Transverse colon (tissue), 4 donors: Measurements from ENCODE around the gene ROR1. TPM values are rescaled to one million over a fixed set of nuclear protein-coding genes. Genes with fewer than 3 reads are reported as not detected.

Experiments
- DNase-seq: peaks from one replicate; pipeline ENCODE4 v3.0.0-alpha.2; 2019
- H3K27ac ChIP-seq, 4 donors: fragments of 200-600 bp; sonication (generic); 2 replicates each; pipeline ENCODE4 v1.5.1; 2016 to 2018; ENCODE audit warnings: inconsistent platforms in 4 of 4
- H3K27me3 ChIP-seq: fragments of 200-600 bp; sonication (generic); 2 replicates; pipeline ENCODE4 v1.5.1; 2017; ENCODE audit warnings: inconsistent platforms
- H3K36me3 ChIP-seq, 4 donors: fragments of 200-600 bp; sonication (generic); 2 replicates each; pipeline ENCODE4 v1.5.1; 2017 to 2019; ENCODE audit warnings: inconsistent platforms in 4 of 4
- H3K4me1 ChIP-seq, 4 donors: fragments of 200-600 bp; sonication (generic); 2 replicates each; pipeline ENCODE4 v1.5.1; 2017 to 2020; ENCODE audit warnings: inconsistent platforms in 4 of 4
- H3K4me3 ChIP-seq, 4 donors: fragments of 200-600 bp; sonication (generic); 1 replicate in 1 of 4; 2 replicates in 3 of 4; pipeline versions ENCODE4 v1.5.1 to v1.6.1; 2017 to 2019; ENCODE audit warnings: inconsistent platforms in 4 of 4
- H3K9me3 ChIP-seq, 2 donors: fragments of 200-600 bp; sonication (generic); 2 replicates each; pipeline ENCODE4 v1.5.1; 2017 to 2019; ENCODE audit warnings: inconsistent platforms in 2 of 2
- EP300 ChIP-seq: sonication (generic); formaldehyde crosslinking; IDR thresholded peaks from one replicate; pipeline ENCODE4 v1.6.1; 2017; ENCODE audit warnings: antibody characterized with exemption, low read depth
- POLR2A ChIP-seq: fragments of 450-650 bp; IDR thresholded peaks from one replicate; pipeline ENCODE4 v1.6.1; 2016; ENCODE audit warnings: antibody characterized with exemption, mild to moderate bottlenecking, moderate library complexity
- POLR2AphosphoS5 ChIP-seq, 3 donors: sonication (generic); formaldehyde crosslinking; IDR thresholded peaks; one replicate each; pipeline ENCODE4 v1.6.1; 2016; ENCODE audit warnings: antibody characterized with exemption in 3 of 3
- WGBS, 2 donors: methylation state at CpG; one replicate each; pipeline ENCODE4 v1.1.5; 2018; ENCODE audit warnings: low coverage in 1 of 2; 5-methylcytosine and 5-hydroxymethylcytosine counted together
- in situ Hi-C, 4 donors: fragments of 200-750 bp; cut with MboI; loops; one replicate each; pipeline versions ENCODE4 v1.15.0 to v1.15.1; 2017; ENCODE audit warnings: low sequenced_read_pairs in 3 of 4, low pct_ligation_motif_present in 1 of 4, low pct_unique_long_range_greater_than_20kb in 1 of 4
- intact Hi-C: fragments of 100-400 bp; cut with DNase I; formaldehyde crosslinking; loops from one replicate; pipeline ENCODE4 v1.15.1; 2023; ENCODE audit warnings: low total_unique reads
- total RNA-seq, 4 donors: library from RNA; depleted of rRNA; stranded (reverse); fragments of >200 nt; gene quantifications; one replicate each; pipeline ENCODE4 v1.1.0, GENCODE V29; 2016
- TF ChIP-seq, protein P1 (sequence below), 5 experiments: fragments of 200-600 bp in 3 of 5; fragments of 450-650 bp in 2 of 5; sonication (generic) in 3 of 5; IDR thresholded peaks; 1 replicate in 2 of 5; 2 replicates in 3 of 5; pipeline ENCODE4 v1.5.1; 2016 to 2017; ENCODE audit warnings: antibody characterized with exemption in 5 of 5, inconsistent platforms in 3 of 5, mild to moderate bottlenecking in 2 of 5, moderate library complexity in 1 of 5

ROR1 gene
- total RNA-seq, 4 donors from 2014 or later: 3.0 to 6.7 (median 4.6) TPM

DNA sequence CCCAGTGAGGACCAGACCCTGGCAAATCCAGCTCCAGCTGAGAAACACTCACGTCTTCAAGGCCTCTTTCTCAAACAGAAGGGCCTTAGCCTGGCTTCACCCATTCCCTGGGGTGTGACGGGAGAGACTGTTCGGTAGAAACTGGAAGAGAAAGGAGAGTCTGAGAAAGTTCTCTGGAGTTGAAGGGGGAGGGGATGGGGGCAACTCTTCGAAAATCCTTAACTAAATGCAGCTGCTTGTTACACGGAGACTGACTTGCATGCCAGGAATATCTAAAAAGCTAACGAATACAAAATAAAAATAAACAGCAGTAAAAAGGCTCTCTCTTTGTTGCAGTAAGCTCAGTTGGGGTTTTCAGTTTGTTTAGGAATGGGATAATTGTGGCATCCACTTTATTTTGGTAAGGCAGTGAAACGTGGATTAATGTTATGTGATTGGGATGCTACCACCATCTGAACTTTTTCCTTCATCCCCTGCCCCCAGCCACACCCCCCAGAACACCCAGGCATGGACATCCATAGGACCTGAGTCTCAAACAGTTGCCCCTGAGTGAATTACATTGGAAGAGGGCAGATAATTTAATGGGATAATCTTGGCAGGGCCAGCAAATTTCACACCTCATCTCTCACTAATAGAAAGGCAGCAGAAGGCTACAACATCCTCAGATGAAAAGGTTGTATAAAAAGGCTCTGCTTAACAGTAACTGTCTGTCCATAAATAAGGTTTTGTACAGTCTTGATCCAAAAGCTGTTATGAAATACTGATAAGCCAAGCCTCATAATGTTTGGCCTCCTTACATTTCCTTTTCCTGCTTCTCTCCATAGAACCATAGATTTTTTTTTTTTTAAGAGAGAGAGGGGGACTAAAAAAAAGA, 5.8 kb downstream of the ROR1 start:
- intact Hi-C loops: loop anchor here (10.0 kb wide), 1 partner anchor 85 kb away; no protein-coding TSS in a partner anchor
- Histone ChIP-seq H3K27me3 (no peaks in the 10 kb centered on the region), H3K4me1 (peaks cover 0 to 26% (median 6%) of the 10 kb centered on the region in 4 donors), H3K36me3 (no peaks in the 10 kb centered on the region), H3K27ac (no peak overlapping the region), H3K9me3 (no peaks in the 10 kb centered on the region), H3K4me3 (no peak overlapping the region)
- 57 to 63% methylated on average over 4 to 7 of the region's 7 CpGs for WGBS, 2 donors
- TF ChIP-seq POLR2A (no peak), POLR2AphosphoS5 (IDR thresholded peaks at IDR 0.05) (no peak), EP300 (no peak)
- TF ChIP-seq, protein P1, sequence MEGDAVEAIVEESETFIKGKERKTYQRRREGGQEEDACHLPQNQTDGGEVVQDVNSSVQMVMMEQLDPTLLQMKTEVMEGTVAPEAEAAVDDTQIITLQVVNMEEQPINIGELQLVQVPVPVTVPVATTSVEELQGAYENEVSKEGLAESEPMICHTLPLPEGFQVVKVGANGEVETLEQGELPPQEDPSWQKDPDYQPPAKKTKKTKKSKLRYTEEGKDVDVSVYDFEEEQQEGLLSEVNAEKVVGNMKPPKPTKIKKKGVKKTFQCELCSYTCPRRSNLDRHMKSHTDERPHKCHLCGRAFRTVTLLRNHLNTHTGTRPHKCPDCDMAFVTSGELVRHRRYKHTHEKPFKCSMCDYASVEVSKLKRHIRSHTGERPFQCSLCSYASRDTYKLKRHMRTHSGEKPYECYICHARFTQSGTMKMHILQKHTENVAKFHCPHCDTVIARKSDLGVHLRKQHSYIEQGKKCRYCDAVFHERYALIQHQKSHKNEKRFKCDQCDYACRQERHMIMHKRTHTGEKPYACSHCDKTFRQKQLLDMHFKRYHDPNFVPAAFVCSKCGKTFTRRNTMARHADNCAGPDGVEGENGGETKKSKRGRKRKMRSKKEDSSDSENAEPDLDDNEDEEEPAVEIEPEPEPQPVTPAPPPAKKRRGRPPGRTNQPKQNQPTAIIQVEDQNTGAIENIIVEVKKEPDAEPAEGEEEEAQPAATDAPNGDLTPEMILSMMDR (IDR thresholded peaks at IDR 0.05): no peak
- in situ Hi-C loops: loop anchor here in 1 of 4 donors (10.0 kb wide), 1 partner anchor 355 kb away; no protein-coding TSS in a partner anchor
- no peak for DNase-seq

DNA sequence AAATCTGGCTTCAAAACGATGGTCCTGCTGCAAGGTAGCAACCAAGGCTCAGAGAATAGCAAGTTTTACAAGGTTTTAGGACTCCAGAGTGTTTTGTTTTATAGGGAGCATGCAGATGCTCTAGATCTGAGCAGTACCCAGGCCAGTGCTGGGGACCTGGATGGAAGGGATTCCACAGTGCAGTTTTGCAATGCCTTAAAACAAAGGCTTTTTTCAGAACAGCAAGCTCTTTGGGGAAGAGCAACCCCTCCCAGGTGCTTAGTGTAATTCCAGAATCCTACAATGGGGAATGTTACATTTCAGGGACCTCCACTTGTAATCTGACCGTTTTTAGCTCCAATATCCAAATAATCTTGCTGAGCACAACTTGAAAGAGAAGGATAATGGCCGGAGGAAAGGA, 6.7 kb downstream of the ROR1 start:
- intact Hi-C loops: no loop called here
- in situ Hi-C loops: no loop called here
- Histone ChIP-seq H3K27me3 (no peaks in the 10 kb centered on the region), H3K36me3 (no peaks in the 10 kb centered on the region), H3K27ac (no peak overlapping the region), H3K4me3 (no peak overlapping the region), H3K4me1 (peaks cover 0 to 21% (median 4%) of the 10 kb centered on the region in 4 donors), H3K9me3 (no peaks in the 10 kb centered on the region)
- no peak for DNase-seq
- WGBS, 2 donors: 70 to 100% methylated on average over 1 to 3 of the region's 3 CpGs
- TF ChIP-seq EP300 (no peak), POLR2A (no peak), POLR2AphosphoS5 (IDR thresholded peaks at IDR 0.05) (no peak)
- TF ChIP-seq, protein P1 (IDR thresholded peaks at IDR 0.05): no peak

DNA sequence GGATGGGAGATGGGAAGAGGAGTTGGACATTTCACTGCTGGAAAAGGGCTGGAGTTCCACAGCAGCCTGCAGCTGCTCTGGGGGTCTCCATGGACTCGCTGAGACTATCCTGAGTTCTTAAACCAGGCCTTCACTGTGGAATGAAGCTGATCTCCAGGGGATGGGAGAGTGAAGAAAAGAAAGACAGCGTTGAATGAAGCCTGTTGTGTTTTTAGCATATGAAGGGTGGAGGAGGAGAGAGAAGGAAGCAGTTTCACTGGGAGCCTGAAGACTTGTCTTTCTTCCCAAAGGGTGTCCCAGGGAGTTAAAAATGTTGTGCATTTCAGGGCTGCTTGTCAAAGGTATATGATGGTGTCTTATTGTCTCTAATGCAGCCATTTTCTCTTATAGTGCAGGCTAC, 9.2 kb downstream of the ROR1 start:
- intact Hi-C loops (no loop called here), in situ Hi-C loops (no loop called here)
- Histone ChIP-seq H3K4me3 (no peak overlapping the region), H3K36me3 (no peaks in the 10 kb centered on the region), H3K27ac (no peak overlapping the region), H3K9me3 (no peaks in the 10 kb centered on the region), H3K4me1 (peaks cover 0 to 10% (median 0%) of the 10 kb centered on the region in 4 donors), H3K27me3 (no peaks in the 10 kb centered on the region)
- TF ChIP-seq EP300: no peak
- no peak for TF ChIP-seq POLR2A
- TF ChIP-seq, protein P1 (IDR thresholded peaks at IDR 0.05): no peak
- TF ChIP-seq POLR2AphosphoS5 (IDR thresholded peaks at IDR 0.05): no peak
- 84% methylated on average over 2 of the region's 2 CpGs for WGBS, 2 donors
- DNase-seq: no peak

DNA sequence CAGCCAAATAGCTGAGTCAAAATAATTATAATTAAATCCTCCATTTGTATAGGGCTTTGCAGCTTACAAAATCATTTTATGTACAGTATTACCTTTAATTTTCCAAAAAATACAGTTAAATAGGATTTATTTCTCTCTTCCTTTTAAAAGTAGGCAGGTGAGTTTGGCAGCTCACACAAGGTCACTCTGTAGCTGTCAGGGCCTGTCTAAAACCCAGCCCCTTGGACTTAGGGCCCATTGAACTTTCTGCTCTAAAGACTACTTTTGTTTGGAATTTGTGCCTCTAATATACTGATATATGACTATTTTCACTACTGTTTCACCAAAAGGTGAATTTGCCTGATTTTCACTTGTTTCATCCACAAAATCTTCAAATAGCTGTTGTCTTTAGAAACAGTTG, 10.3 kb downstream of the ROR1 start:
- intact Hi-C loops (no loop called here), in situ Hi-C loops (no loop called here)
- Histone ChIP-seq H3K4me3 (no peak overlapping the region), H3K4me1 (peaks cover 0 to 10% (median 0%) of the 10 kb centered on the region in 4 donors), H3K27me3 (no peaks in the 10 kb centered on the region), H3K36me3 (no peaks in the 10 kb centered on the region), H3K9me3 (no peaks in the 10 kb centered on the region), H3K27ac (no peak overlapping the region)
- TF ChIP-seq, protein P1 (IDR thresholded peaks at IDR 0.05): no peak
- no peak for TF ChIP-seq POLR2AphosphoS5 (IDR thresholded peaks at IDR 0.05)
- no peak for TF ChIP-seq POLR2A
- no peak for TF ChIP-seq EP300
- no peak for DNase-seq
